K562 (cell line): ENCODE results near the gene CDC42BPB. TPM values are rescaled to one million over a fixed set of nuclear protein-coding genes. Genes with fewer than 3 reads are reported as not detected.
A peak's percentile ranks its signal among the peaks of the same experiment; 100 is the strongest.

Source experiments
- ATAC-seq: fragments of 200-7000 bp; cut with Tn5 transposase; 3 replicates; pipeline ENCODE4 v1.9.1; 2020; ENCODE audit warnings: moderate library complexity
- BruUV-seq: library from RNA; stranded (reverse); fragments of 400-500 nt; replicated peaks from 2 replicates; lab custom pipeline; 2021; lab: Mats Ljungman, UMichigan
- CTCF ChIA-PET: fragments of 300-600 bp; formaldehyde crosslinking; extraction: SDS; loops from one replicate; lab custom pipeline; 2021; ENCODE audit warnings: low intra/inter-chr PET ratio; lab: Yijun Ruan, JAX
- POLR2A ChIA-PET: fragments of 300-600, 350-650 bp; sonication (Branson Sonifier 250); formaldehyde crosslinking; extraction: SDS; loops from one replicate; lab custom pipeline; 2021; ENCODE audit warnings: antibody characterized with exemption, inconsistent platforms; lab: Yijun Ruan, JAX
- DNase-seq, 4 experiments: peaks; one replicate each; pipeline versions ENCODE4 v3.0.0 to v3.0.0-alpha.2; 2011 to 2018; ENCODE audit warnings: low spot score in 3 of 4, mixed read lengths in 3 of 4; ENCODE audit errors: extremely low read depth in 1 of 4
- FAIRE-seq: peaks from 2 replicates; lab custom pipeline; 2011; peaks lifted over from hg19 to GRCh38; lab: Jason Lieb, UNC
- H2AFZ ChIP-seq: 2 replicates; pipeline ENCODE4 v1.6.0; 2011; ENCODE audit warnings: low read depth, low read length, control low read depth, inconsistent platforms
- H3K27ac ChIP-seq: fragments of 200-600 bp; 3 replicates; pipeline ENCODE4 v1.8.0; 2011; ENCODE audit warnings: low read depth, mild to moderate bottlenecking, control low read depth, inconsistent platforms, low read length, moderate library complexity, mixed read lengths; ENCODE audit errors: extremely low read depth
- H3K27me3 ChIP-seq, 2 experiments: fragments of 300-600 bp in 1 of 2; 2 replicates in 1 of 2; 3 replicates in 1 of 2; pipeline versions ENCODE4 v1.6.0 to v1.8.0; 2011; ENCODE audit warnings: inconsistent platforms in 2 of 2, low read length in 2 of 2, mild to moderate bottlenecking in 1 of 2, mixed read lengths in 1 of 2, moderate library complexity in 1 of 2; ENCODE audit not compliant: control insufficient read depth in 2 of 2, insufficient read depth in 2 of 2
- H3K36me3 ChIP-seq: fragments of 300-600 bp; 3 replicates; pipeline ENCODE4 v1.8.0; 2011; ENCODE audit warnings: mild to moderate bottlenecking, low read length, inconsistent platforms; ENCODE audit not compliant: control insufficient read depth, insufficient read depth
- H3K4me1 ChIP-seq, 2 experiments: fragments of 200-600 bp in 1 of 2; replicated peaks in 1 of 2; 2 replicates in 1 of 2; 3 replicates in 1 of 2; pipeline versions ENCODE4 v1.5.1 to v1.8.0; 2011; ENCODE audit warnings: inconsistent platforms in 2 of 2, low read length in 2 of 2, mild to moderate bottlenecking in 1 of 2, mixed read lengths in 1 of 2, moderate library complexity in 1 of 2; ENCODE audit not compliant: control insufficient read depth in 2 of 2, insufficient read depth in 2 of 2
- H3K4me2 ChIP-seq: 2 replicates; pipeline ENCODE4 v1.6.1; 2011; ENCODE audit warnings: low read length, control low read depth, inconsistent platforms, mixed read lengths; ENCODE audit not compliant: insufficient read depth
- H3K4me3 ChIP-seq: fragments of 200-600 bp; sonication (generic), shearing (Covaris generic); 2 replicates; pipeline ENCODE4 v1.5.1; 2016; ENCODE audit warnings: control low read depth, inconsistent platforms
- H3K79me2 ChIP-seq: fragments of 200-600 bp; 3 replicates; pipeline ENCODE4 v1.8.0; 2011; ENCODE audit warnings: low read length, inconsistent platforms; ENCODE audit not compliant: control insufficient read depth, insufficient read depth
- H3K9ac ChIP-seq, 2 experiments: 2 replicates each; pipeline versions ENCODE4 v1.6.0 to v1.6.1; 2011; ENCODE audit warnings: low read depth in 2 of 2, low read length in 2 of 2, control low read depth in 1 of 2, inconsistent platforms in 1 of 2, mild to moderate bottlenecking in 1 of 2, mixed read lengths in 1 of 2; ENCODE audit not compliant: insufficient read depth in 1 of 2
- H3K9me1 ChIP-seq: one replicate; pipeline ENCODE4 v1.6.0; 2011; ENCODE audit warnings: inconsistent platforms, mild to moderate bottlenecking, low read length, moderate library complexity; ENCODE audit not compliant: control insufficient read depth, insufficient read depth
- H3K9me3 ChIP-seq: replicated peaks from 2 replicates; pipeline ENCODE4 v1.5.1; 2011; ENCODE audit warnings: low read depth, low read length, inconsistent platforms; ENCODE audit not compliant: control insufficient read depth, insufficient read depth
- H4K20me1 ChIP-seq: replicated peaks from 2 replicates; pipeline ENCODE4 v1.6.1; 2011; ENCODE audit warnings: low read length, inconsistent platforms, mixed read lengths; ENCODE audit not compliant: control insufficient read depth, insufficient read depth
- E2F6 ChIP-seq, 2 experiments: IDR thresholded peaks; 2 replicates each; pipeline ENCODE4 v1.6.1; 2011; ENCODE audit warnings: borderline replicate concordance in 1 of 2, control low read depth in 1 of 2, low read depth in 1 of 2, low read length in 1 of 2, mild to moderate bottlenecking in 1 of 2, mixed read lengths in 1 of 2, moderate library complexity in 1 of 2; ENCODE audit not compliant: insufficient read depth in 1 of 2, insufficient read length in 1 of 2, poor library complexity in 1 of 2, severe bottlenecking in 1 of 2; ENCODE audit errors: extremely low read depth in 1 of 2
- EGR1 ChIP-seq: fragments of 450-650 bp; conservative IDR thresholded peaks from 2 replicates; pipeline ENCODE4 v1.6.1; 2017; ENCODE audit warnings: mild to moderate bottlenecking
- MCM2 ChIP-seq: fragments of 450-650 bp; IDR thresholded peaks from 2 replicates; pipeline ENCODE4 v1.6.1; 2017; ENCODE audit warnings: low read depth, mild to moderate bottlenecking
- MXI1 ChIP-seq: IDR thresholded peaks from 2 replicates; pipeline ENCODE4 v1.6.1; 2011; ENCODE audit warnings: low read depth, mild to moderate bottlenecking, improper control_type of control experiment, low read length
- MYBL2 ChIP-seq, 2 experiments: fragments of 450-650 bp in 1 of 2; sonication (generic) in 1 of 2; formaldehyde crosslinking in 1 of 2; IDR thresholded peaks; 2 replicates each; pipeline versions ENCODE4 v1.6.1 to v1.8.1; 2017 to 2022; ENCODE audit warnings: borderline replicate concordance in 1 of 2, inconsistent platforms in 1 of 2, low read depth in 1 of 2, mild to moderate bottlenecking in 1 of 2, missing genetic modification reagents in 1 of 2, moderate library complexity in 1 of 2
- NR2F6 ChIP-seq: fragments of 450-650 bp; formaldehyde crosslinking; IDR thresholded peaks from 2 replicates; pipeline ENCODE4 v1.4.0; 2020; ENCODE audit warnings: mild to moderate bottlenecking
- RBM22 ChIP-seq: fragments of 200-400 bp; formaldehyde crosslinking; IDR thresholded peaks from 2 replicates; pipeline ENCODE4 v1.6.1; 2018; ENCODE audit warnings: low read length, low read depth; ENCODE audit not compliant: poor library complexity, severe bottlenecking
- RNF219 ChIP-seq: fragments of 250-450 bp; sonication (Bioruptor Pico); IDR thresholded peaks from 2 replicates; pipeline ENCODE4 v1.5.0; 2022; ENCODE audit warnings: mild to moderate bottlenecking
- TBL1XR1 ChIP-seq, 2 experiments: IDR thresholded peaks; 2 replicates each; pipeline ENCODE4 v1.6.1; 2012; ENCODE audit warnings: improper control_type of control experiment in 2 of 2, low read length in 2 of 2, mild to moderate bottlenecking in 1 of 2
- ZNF239 ChIP-seq: fragments of 250-450 bp; sonication (Bioruptor Pico); IDR thresholded peaks from 2 replicates; pipeline ENCODE4 v1.4.0; 2020; ENCODE audit warnings: mild to moderate bottlenecking
- ZNF778 ChIP-seq: fragments of 450-650 bp; formaldehyde crosslinking; IDR thresholded peaks from 2 replicates; pipeline ENCODE4 v1.4.0; 2020; ENCODE audit warnings: mild to moderate bottlenecking, moderate library complexity
- WGBS: fragments of 100-300 bp; shearing (Covaris generic); methylation state at CpG from one replicate; pipeline ENCODE4 v1.1.6; 2016; ENCODE audit warnings: low coverage, mixed read lengths; ENCODE audit not compliant: insufficient coverage; ENCODE audit errors: missing lambda C conversion rate; 5-methylcytosine and 5-hydroxymethylcytosine counted together
- in situ Hi-C: fragments of 300-500 bp; cut with MboI; formaldehyde crosslinking; loops from 4 replicates; pipeline ENCODE4 v1.15.0; 2018; ENCODE audit warnings: inconsistent platforms, mixed read lengths
- intact Hi-C: fragments of 100-400 bp; cut with micrococcal nuclease; formaldehyde crosslinking; loops from 2 replicates; pipeline ENCODE4 v1.14.2; 2022
- polyA plus RNA-seq, 8 experiments: library from polyadenylated mRNA; depleted of rRNA in 4 of 8; stranded (reverse) in 5 of 8; unstranded in 3 of 8; fragments of >200 nt; fragmentation: Nextera tagmentation in 2 of 8; fragmentation: Illumina TruSeq in 1 of 8; extraction: Ambion mirVana in 2 of 8; extraction: Trizol in 1 of 8; gene quantifications; 2 replicates each; pipeline versions ENCODE4 v1.2.1 to v1.2.3, GENCODE V29; 2011 to 2014; ENCODE audit warnings: inconsistent platforms in 1 of 8, missing spikeins in 1 of 8
- total RNA-seq, 7 experiments: library from RNA; depleted of rRNA in 6 of 7; stranded (reverse); fragments of >200 nt in 6 of 7; fragmentation: Illumina TruSeq in 2 of 7; extraction: Trizol in 2 of 7; gene quantifications; 2 replicates each; pipeline versions ENCODE4 v1.2.1 to v1.2.3, GENCODE V29; 2011 to 2021; ENCODE audit warnings: low replicate concordance in 1 of 7

CDC42BPB gene
- total and polyA plus RNA-seq, 9 of the 15 experiments (the other 6 are each of a cell fraction or from before 2014, with no cell fraction given), result 0.07 to 24.3 (median 12.6) TPM

- DNase-seq, result no peak
- no peak for FAIRE-seq
- ATAC-seq, result no peak
- no peaks in the 10 kb centered on the region for H3K79me2 ChIP-seq
- in situ Hi-C loops (no loop called here), intact Hi-C loops (loop anchor here (2.0 to 10.0 kb wide), 2 partner anchors 67 to 471 kb away; no protein-coding TSS in a partner anchor)
- ChIA-PET CTCF (interaction anchor here (1.9 kb wide), 1 partner anchor 219 kb away, joined by 11 read pairs; no protein-coding TSS in a partner anchor), POLR2A (interaction anchor here (0.6 to 1.2 kb wide), 6 partner anchors 12 to 216 kb away, joined by 3 read pairs; no protein-coding TSS in a partner anchor)
- no peaks in the 10 kb centered on the region for H4K20me1 ChIP-seq
- H3K4me3 ChIP-seq, result no peak overlapping the region
- no peaks in the 10 kb centered on the region for H3K9me3 ChIP-seq
- no peak for TF ChIP-seq MCM2
- TF ChIP-seq TBL1XR1 (IDR thresholded peaks at IDR 0.05; ENCODE audit: low read length in 2 of 2), result no peak
- TF ChIP-seq MXI1, result no peak
- no peak for TF ChIP-seq EGR1
- TF ChIP-seq NR2F6 (CRISPR knock-in tag), result no peak
- no peak for TF ChIP-seq ZNF239
- no peak for TF ChIP-seq ZNF778 (CRISPR knock-in tag)
- TF ChIP-seq MYBL2 (IDR thresholded peaks at IDR 0.05; ENCODE audit: low read depth), result no peak
- TF ChIP-seq MYBL2 (CRISPR knock-in tag; IDR thresholded peaks at IDR 0.05; ENCODE audit: borderline replicate concordance), result no peak
- TF ChIP-seq RBM22, result no peak
- TF ChIP-seq RNF219 (CRISPR knock-in tag), result no peak
- TF ChIP-seq E2F6 (IDR thresholded peaks at IDR 0.05; ENCODE audit: borderline replicate concordance in 1 of 2, extremely low read depth in 1 of 2, insufficient read depth in 1 of 2, insufficient read length in 1 of 2, low read depth in 1 of 2, low read length in 1 of 2, poor library complexity in 1 of 2, severe bottlenecking in 1 of 2), result no peak
- peak overlapping the region in 1 of 2 experiments; percentile 20; a peak in 1 of 4 replicates for H3K9ac ChIP-seq
- H3K27me3 ChIP-seq, result no peaks in the 10 kb centered on the region
- no TSS peak for BruUV-seq
- H3K9me1 ChIP-seq, result no peaks in the 10 kb centered on the region
- no peaks in the 10 kb centered on the region for H3K36me3 ChIP-seq
- peak overlapping the region; percentile 30; the same call in 1 of the 2 replicates for H2AFZ ChIP-seq
- 45% methylated on average over 13 of the region's 21 CpGs for WGBS
- H3K27ac ChIP-seq, result no peak overlapping the region
- peaks cover 3 to 60% of the 10 kb centered on the region in 2 experiments; a peak in 4 of 5 replicates for H3K4me1 ChIP-seq
- no peak overlapping the region for H3K4me2 ChIP-seq
Observed at GRCh38 chr14:103073876-103074728, 16.8 kb upstream of the CDC42BPB start.
